CD4-positive, alpha-beta T cell treated with Interleukin-1 beta for 1 hour (primary cell): ENCODE measurements around the gene HIP1.
"Not testable (repeated sequence)": the region's sequence is repeated elsewhere in the genome, so short reads cannot be mapped to it uniquely, and the experiment has no call there.

Source experiments
- DNase-seq, 2 donors: peaks; one replicate each; pipeline ENCODE4 v3.0.0-alpha.2; 2020 to 2022

HIP1 gene

GRCh38 chr7:75712517-75713361, 26.0 kb downstream of the HIP1 start:
- DNase-seq: no peak

GRCh38 chr7:75711656-75712514, 26.9 kb downstream of the HIP1 start:
- DNase-seq: no peak

DNA sequence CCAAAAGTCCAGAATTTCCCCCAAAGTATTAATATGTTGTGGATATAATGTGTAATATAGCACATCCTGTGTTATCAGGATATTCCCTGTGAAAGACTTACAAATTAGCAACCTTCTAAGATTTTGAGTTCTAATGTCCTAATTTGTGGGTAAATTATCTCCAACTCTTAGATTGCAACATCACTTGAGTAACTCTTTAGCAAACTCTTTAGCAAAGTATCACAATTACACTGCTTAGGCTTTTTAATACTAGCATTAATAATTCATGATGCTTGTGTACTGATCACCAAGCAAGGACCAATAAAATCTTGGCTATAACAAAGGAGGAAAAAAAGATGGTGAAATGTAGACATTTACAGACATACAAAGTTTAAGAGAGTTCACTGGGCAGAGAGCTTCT, 27.7 kb downstream of the HIP1 start:
- no peak for DNase-seq

- DNase-seq: no peak
Observed at GRCh38 chr7:75704928-75705327, 33.8 kb downstream of the HIP1 start.

DNA sequence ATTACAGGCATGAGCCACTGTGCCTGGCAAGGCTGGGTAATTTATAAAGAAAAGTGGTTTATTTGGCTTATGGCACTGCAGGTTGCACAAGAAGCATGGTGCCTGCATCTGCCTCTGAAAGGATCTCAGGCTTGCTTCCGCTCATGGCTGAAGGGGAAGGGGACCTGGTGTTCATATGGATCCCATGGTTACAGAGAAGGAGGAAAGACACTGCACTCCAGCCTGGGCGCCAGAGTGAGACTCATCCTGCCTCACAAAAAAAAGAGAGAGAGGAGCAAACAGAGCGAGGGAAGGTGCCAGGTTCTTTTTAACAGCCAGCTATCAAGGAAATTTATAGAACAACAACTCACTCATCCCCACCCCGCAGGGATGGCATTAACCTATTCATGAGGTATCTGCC, 36.2 kb downstream of the HIP1 start:
- DNase-seq: no peak

DNA sequence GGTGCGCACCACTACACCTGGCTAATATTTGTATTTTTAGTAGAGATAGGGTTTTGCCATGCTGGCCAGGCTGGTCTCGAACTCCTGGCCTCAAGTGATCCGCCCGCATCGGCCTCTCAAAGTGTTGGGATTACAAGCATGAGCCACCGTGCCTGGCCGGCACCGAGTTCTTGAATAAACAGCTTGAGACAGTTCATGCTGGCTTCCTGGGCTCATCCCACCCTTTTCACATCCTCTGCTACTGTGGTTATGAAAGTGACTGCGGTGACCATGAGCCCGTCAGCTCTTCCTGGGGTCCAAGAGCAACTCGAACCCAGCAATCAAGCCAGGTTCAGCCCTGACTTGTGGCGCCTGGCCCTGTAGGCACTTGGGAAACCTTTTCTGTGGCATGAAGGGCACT, 38.7 kb downstream of the HIP1 start:
- no peak for DNase-seq

DNA sequence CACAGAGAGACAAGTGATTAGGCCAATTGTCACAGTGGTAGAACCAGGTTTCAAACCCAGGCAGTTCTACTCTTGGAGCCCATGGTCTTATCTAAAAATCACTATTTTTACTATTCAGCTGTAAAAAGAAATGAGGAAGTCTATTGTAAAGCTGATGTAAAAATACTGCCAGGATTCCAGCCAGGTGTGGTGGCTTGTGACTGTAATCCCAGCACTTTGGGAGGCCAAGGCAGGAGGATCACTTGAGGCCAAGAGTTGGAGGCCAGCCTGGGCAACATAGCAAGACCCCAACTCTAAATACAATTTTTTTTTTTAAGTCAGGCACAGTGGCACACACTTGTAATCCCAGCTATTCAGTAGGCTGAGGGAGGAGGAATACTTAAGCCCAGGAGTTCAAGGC, 40.4 kb downstream of the HIP1 start:
- no peak for DNase-seq

DNA sequence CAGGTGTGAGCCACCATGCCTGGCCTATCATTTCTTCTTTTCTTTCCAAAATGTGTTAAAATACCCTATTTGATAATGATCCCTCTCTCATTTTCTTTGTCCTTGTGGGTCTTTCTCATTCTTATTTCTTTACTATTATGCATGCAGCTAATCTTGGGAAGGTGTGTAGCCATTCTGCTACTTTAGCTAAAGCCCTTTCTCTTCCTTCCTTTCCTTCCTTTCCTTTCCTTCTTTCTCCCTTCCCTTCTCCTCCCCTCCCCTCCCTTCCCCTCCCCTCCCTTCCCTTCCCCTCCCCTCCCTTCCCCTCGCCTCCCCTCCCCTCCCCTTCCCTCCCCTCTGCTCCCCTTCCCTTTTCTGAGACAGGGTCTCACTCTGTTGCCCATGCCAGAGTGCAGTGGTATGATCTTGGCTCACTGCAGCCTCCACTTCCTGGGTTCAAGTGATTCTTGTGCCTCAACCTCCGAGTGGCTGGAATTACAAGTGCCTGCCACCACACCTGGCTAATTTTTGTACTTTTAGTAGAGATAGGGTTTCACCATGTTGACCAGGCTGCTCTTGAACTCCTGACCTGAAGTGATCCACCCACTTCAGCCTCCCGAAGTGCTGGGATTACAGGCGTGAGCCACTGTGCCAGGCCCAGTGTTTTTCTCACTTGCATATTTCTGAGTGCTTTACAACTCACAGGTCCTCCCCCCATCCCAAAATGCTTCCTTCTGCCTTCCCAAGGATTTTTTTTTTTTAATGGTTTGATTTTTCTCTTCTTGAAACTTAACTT, 42.3 kb downstream of the HIP1 start:
- no peak for DNase-seq

DNA sequence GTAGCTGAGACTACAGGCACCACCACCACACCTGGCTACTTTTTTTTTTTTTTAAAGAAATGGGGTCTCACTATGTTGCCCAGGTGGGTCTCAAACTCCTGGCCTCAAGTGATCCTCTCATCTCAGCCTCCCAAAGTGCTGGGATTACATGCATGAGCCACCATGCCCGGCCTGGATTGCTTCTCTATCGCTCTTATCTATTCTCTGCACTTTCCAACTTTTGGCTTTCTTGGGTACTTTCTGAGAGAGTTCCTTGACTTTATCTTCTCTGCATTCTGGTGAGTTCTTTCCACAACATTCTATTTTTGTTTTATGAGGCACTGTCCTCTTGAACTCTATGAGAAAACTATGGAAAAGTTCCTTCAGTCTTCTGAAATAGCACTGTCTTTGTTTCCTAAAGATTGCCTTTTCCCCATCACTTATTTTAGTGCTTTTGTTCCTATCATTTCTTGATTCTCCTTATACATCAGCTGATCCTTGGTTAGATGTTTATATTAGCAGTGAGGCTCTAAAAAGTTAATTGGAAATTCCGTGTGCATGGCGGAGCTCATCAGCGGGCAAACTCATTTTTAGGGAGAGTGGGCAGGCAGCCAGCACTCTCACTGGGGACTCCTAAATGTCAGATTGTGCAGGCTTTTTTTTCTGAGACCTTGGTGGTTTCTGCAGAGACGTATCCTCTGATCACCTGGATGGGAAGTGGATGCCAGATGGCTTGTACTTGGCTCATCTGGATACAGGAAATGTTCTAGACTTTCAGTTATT, 43.9 kb downstream of the HIP1 start:
- no peak for DNase-seq

- not testable (repeated sequence) for DNase-seq
Observed at GRCh38 chr7:75693668-75694067, 45.1 kb downstream of the HIP1 start.

GRCh38 chr7:75691793-75692543, 46.8 kb downstream of the HIP1 start:
- no peak for DNase-seq

GRCh38 chr7:75690121-75690523, 48.6 kb downstream of the HIP1 start:
- DNase-seq: no peak

DNA sequence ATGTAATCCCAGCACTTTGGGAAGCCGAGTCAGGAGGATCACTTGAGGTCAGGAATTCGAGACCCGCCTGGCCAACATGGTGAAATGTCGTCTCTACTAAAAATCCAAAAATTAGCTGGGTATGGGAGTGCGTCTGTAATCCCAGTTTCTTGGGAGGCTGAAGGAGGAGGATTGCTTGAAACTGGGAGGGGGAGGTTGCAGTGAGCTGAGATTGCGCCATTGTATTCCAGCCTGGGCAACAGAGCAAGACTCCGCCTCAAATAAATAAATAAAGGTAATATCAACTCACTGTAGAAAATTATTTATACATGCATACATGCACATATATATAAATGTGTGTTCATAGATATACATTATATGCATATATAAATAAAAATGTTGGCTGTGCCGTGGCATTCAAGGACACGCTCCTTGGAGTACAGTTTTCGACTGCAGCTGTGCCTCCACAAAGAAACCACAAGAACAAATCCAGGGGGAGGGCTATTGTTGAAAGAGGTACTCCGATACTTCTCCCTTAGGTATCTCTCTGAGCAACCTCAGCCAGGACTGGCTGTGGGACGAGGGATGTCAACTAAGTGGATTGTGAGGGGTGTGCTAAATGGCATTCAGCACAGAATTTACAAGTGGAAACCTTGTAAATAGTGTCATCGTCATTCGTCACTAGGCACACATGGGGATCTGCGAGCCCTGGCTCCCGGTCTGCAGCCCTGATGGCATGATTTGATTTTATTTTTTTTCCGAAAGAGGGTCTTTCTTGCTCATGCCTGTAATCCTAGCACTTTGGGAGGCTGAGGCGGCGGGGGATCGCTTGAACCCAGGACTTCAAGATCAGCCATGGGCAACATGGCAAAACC, 49.3 kb downstream of the HIP1 start:
- no peak for DNase-seq

DNA sequence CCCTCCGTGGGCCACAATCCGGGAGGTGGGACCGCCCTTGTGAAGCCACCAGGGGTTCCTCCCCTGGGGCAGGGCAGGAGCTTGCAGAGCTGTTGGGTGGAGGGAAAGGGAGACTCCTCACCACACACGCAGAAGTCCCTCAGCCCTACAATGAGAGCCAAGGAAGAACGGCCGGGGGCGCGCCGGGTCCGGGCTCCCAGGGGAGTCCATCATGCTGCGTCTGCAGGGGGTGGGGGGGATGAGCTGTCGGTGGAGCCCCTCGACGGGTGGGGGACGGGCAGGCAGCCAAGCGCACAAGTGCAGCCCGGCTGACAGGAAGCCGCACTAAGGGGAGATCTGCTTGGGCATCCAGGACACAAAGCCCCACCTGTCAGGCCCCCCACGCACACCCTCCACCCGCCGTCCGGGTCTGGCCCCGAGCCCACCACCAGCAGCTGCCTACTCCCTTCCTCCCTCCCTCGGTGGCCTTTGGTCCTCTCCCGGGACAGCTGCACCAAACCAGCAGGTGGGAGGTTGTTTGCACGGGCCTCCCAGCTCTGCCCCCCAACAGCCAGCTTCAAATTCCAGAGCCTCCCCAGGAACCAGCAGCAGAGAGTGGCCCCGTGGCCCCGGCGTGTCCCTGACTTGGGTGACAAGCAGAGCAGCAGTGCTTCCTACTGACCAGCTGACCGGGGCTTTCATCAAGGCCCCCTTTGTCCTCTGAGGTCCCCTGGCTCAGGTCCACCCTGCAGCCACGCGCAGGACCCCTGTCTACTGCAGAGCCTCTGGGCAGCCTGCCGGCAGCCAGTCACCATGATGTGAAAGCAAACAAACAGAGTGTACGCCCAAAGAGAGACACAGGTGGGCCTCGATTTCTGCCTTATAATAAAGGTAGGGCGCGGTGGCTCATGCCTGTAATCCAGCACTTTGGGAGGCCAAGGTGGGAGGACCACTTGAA, 50.3 kb downstream of the HIP1 start:
- peak in 1 of 2 donors; percentile 6 for DNase-seq

DNA sequence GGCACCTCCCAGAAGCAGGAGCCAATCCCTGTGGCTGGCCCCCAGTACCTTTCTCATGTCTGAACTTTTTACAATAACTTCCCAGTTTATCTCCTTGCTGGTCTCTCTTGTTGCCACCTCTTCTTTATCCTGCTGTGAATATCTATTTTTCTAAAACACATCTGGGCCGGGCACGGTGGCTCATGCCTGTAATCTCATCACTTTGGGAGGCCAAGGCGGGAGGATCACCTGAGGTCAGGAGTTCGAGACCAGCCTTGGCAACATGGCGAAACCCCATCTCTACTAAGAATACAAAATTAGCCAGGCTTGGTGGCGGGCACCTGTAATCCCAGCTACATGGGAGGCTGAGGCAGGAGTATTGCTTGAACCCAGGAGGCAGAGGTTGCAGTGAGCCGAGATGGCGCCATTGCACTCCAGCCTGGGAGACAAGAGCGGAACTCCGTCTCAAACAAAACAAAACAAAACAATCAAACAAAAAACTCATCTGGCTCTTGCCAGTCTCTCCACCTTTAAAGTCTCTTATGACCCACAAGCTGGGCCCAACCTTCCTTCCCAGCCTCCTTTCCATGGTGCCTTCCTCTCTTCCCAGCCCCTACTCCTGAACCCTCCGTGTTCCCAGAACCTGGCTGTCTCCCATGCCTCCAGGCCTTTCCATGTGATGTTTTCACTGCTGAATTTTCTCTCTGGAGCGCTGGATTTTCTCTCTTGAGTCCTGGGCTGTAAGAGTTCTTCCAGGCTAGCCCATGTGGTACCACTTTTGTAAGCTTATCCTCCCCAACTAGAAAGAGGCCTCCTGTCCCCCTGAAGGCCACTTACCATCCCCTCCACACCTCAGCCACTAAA, 51.3 kb downstream of the HIP1 start:
- no peak for DNase-seq

- DNase-seq: no peak
Observed at GRCh38 chr7:75686551-75686950, 52.2 kb downstream of the HIP1 start.

GRCh38 chr7:75682052-75682451, 56.7 kb downstream of the HIP1 start:
- not testable (repeated sequence) for DNase-seq

- DNase-seq: no peak
Observed at GRCh38 chr7:75679060-75679459, 59.7 kb downstream of the HIP1 start.

DNA sequence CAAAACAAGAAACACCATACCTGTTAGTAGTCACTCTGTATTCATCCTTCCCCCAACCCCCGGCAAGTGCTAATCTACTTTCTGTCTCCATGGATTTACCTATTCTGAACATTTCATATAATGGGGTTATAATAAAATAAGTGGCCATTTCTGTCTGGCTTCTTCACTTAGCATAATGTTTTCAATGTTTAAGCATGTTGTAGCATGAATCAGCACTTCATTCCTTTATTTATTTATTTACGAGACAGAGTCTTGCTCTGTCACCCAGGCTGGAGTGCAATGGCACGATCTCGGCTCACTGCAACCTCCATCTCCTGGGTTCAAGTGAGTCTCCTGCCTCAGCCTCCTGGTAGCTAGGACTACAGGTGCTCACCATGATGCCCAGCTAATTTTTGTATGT, 69.2 kb downstream of the HIP1 start:
- no peak for DNase-seq
